Measurements from ENCODE around the gene KATNAL2.
A peak's percentile ranks its signal among the peaks of the same experiment; 100 is the strongest.

The KATNAL2 gene

GRCh38 chr18:46910856-46911255 lies 6.5 kb upstream of the KATNAL2 start:
- TF ChIP-seq, protein P1, sequence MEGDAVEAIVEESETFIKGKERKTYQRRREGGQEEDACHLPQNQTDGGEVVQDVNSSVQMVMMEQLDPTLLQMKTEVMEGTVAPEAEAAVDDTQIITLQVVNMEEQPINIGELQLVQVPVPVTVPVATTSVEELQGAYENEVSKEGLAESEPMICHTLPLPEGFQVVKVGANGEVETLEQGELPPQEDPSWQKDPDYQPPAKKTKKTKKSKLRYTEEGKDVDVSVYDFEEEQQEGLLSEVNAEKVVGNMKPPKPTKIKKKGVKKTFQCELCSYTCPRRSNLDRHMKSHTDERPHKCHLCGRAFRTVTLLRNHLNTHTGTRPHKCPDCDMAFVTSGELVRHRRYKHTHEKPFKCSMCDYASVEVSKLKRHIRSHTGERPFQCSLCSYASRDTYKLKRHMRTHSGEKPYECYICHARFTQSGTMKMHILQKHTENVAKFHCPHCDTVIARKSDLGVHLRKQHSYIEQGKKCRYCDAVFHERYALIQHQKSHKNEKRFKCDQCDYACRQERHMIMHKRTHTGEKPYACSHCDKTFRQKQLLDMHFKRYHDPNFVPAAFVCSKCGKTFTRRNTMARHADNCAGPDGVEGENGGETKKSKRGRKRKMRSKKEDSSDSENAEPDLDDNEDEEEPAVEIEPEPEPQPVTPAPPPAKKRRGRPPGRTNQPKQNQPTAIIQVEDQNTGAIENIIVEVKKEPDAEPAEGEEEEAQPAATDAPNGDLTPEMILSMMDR (conservative IDR thresholded peaks at IDR 0.05; ENCODE audit: low read depth, low read length), result no peak
- H3K4me3 ChIP-seq (ENCODE audit: low read length), result no peak overlapping the region
- no peak for DNase-seq (ENCODE audit: low read depth)

- no peak for DNase-seq (ENCODE audit: low read depth)
- TF ChIP-seq, protein P1 (conservative IDR thresholded peaks at IDR 0.05; ENCODE audit: low read depth, low read length), result no peak
- H3K4me3 ChIP-seq (ENCODE audit: low read length), result peak overlapping the region; percentile 84
Observed at GRCh38 chr18:46915800-46916550, 1.4 kb upstream of the KATNAL2 start.

- DNase-seq (ENCODE audit: low read depth), result no peak
- TF ChIP-seq, protein P1 (conservative IDR thresholded peaks at IDR 0.05; ENCODE audit: low read depth, low read length), result no peak
- peak overlapping the region; percentile 84 for H3K4me3 ChIP-seq (ENCODE audit: low read length)
Observed at GRCh38 chr18:46916551-46917107, 773 bp upstream of the KATNAL2 start.

DNA sequence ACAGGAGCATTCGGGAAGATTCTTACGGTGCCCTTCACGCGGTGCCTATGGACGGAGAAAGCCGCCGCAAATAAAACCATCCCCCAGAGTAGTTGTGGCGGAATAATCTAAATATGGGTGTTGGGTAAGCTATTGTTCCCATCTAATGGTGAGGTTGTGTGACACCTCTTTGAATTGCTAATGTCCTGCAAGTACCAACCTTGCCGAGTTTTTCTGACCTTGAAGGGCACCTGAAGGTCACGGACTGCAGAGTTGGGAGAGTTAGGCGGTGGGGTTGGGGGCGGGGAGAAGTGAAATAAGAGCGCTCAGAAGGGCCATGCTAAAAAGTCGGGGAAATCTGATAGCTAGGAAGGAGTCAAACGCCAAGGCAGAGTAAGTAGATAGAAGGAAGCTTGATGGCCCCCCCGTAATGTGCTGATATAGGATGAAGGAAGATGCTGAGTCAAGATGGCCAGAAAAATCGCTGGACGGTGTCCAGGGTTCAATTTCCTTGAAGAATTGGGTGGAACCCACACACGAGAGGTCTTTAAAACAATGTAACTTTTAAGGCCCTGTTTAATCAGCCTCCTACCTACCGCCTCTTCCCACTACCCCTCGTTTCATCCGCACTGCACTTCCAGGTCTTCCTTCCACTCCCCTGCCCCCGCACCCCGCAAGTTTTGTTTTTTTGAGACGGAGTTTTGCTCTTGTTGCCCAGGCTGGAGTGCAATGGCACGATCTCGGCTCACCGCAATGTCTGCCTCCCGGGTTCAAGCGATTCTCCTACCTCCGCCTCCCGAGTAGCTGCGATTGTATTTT lies 600 bp downstream of the KATNAL2 start:
- peak overlapping the region; percentile 84 for H3K4me3 ChIP-seq (ENCODE audit: low read length)
- TF ChIP-seq, protein P1 (conservative IDR thresholded peaks at IDR 0.05; ENCODE audit: low read depth, low read length), result no peak
- DNase-seq (ENCODE audit: low read depth), result no peak

DNA sequence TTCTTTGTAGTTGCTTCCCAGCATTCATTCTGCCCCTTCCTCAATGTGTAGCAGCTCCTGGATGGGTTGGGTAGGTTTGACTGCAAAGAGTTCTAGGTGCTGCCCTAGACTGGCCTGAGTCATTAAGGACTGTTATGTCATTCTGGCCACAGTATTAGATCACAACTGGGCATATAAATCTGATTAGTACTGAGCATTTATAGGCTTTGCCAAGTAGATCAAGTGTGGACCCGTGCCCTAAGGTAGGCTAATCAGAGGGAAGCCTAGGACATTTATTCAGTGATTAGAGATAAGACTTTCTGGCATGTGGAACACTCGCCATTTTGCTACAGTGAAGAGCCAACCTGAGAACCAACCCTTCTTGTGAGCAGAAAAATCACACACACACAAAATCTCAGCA lies 2.7 kb downstream of the KATNAL2 start:
- DNase-seq (ENCODE audit: low read depth), result no peak
- no peak overlapping the region for H3K4me3 ChIP-seq (ENCODE audit: low read length)
- TF ChIP-seq, protein P1 (conservative IDR thresholded peaks at IDR 0.05; ENCODE audit: low read depth, low read length), result no peak

DNA sequence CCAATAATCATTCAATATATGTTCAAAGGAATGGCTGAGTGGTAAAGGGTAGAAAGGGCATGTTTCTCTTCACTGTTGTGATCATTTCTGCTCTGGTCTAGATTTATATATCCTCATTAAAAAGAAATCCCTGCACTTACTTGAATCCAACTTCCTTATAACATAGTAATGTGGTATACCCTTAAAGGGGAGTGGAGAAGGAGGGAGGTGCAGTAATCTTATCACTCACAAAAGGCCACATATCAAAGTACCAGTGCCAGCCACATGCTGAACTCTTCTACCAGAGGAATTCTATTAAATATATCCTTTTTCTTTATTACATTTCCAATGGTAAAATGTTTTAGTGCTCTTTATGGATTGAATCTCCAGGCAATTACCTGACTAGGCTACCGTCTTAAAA lies 3.3 kb downstream of the KATNAL2 start:
- TF ChIP-seq, protein P1 (conservative IDR thresholded peaks at IDR 0.05; ENCODE audit: low read depth, low read length), result no peak
- DNase-seq (ENCODE audit: low read depth), result no peak
- no peak overlapping the region for H3K4me3 ChIP-seq (ENCODE audit: low read length)
